ENCODE measurements around the gene VTI1A. TPM values are rescaled to one million over a fixed set of nuclear protein-coding genes. Genes with fewer than 3 reads are reported as not detected.
A peak's percentile ranks its signal among the peaks of the same experiment; 100 is the strongest.

The VTI1A gene
- total and polyA plus RNA-seq, 3 donors from 2014 or later, result 25.5 to 85.9 (median 63.4) TPM

- TF ChIP-seq POLR2A (IDR thresholded peaks at IDR 0.05), result no peak
- TF ChIP-seq CTCF (IDR thresholded peaks at IDR 0.05), result no peak
- Histone ChIP-seq H3K4me3 (no peak overlapping the region), H3K9me3 (no peaks in the 10 kb centered on the region), H3K27me3 (no peaks in the 10 kb centered on the region), H3K4me1 (no peaks in the 10 kb centered on the region), H3K36me3 (ENCODE audit: low read depth, missing control alignments) (no peaks in the 10 kb centered on the region), H3K27ac (no peak overlapping the region)
- intact Hi-C loops (cut with DNase I; ENCODE audit: low total_unique reads), result no loop called here
- no peak for DNase-seq
- WGBS, 2 donors, result 90 to 96% methylated on average over 1 of the region's 1 CpG
Measured at GRCh38 chr10:112680586-112680985, 233.6 kb downstream of the VTI1A start.

GRCh38 chr10:112687647-112688046, 240.6 kb downstream of the VTI1A start:
- Histone ChIP-seq H3K4me3 (no peak overlapping the region), H3K4me1 (no peaks in the 10 kb centered on the region), H3K27ac (no peak overlapping the region), H3K27me3 (no peaks in the 10 kb centered on the region), H3K36me3 (ENCODE audit: low read depth, missing control alignments) (no peaks in the 10 kb centered on the region), H3K9me3 (no peaks in the 10 kb centered on the region)
- TF ChIP-seq CTCF (IDR thresholded peaks at IDR 0.05) (no peak), POLR2A (IDR thresholded peaks at IDR 0.05) (no peak)
- DNase-seq, result peak; percentile 83
- WGBS, 2 donors, result 70 to 88% methylated on average over 4 of the region's 4 CpGs
- intact Hi-C loops (cut with DNase I; ENCODE audit: low total_unique reads), result no loop called here

- no peak overlapping the region for H3K4me3 ChIP-seq
- H3K27me3 ChIP-seq, result no peaks in the 10 kb centered on the region
- WGBS, 2 donors, result 52 to 61% methylated on average over 4 of the region's 4 CpGs
- no peaks in the 10 kb centered on the region for H3K36me3 ChIP-seq (ENCODE audit: low read depth, missing control alignments)
- intact Hi-C loops (cut with DNase I; ENCODE audit: low total_unique reads), result no loop called here
- H3K4me1 ChIP-seq, result no peaks in the 10 kb centered on the region
- H3K27ac ChIP-seq, result no peak overlapping the region
- no peak for TF ChIP-seq CTCF (IDR thresholded peaks at IDR 0.05)
- no peaks in the 10 kb centered on the region for H3K9me3 ChIP-seq
- no peak for DNase-seq
Measured at GRCh38 chr10:112689327-112690072, 242.5 kb downstream of the VTI1A start.

- Histone ChIP-seq H3K9me3 (no peaks in the 10 kb centered on the region), H3K4me1 (no peaks in the 10 kb centered on the region), H3K27ac (no peak overlapping the region), H3K27me3 (no peaks in the 10 kb centered on the region), H3K36me3 (ENCODE audit: low read depth, missing control alignments) (no peaks in the 10 kb centered on the region), H3K4me3 (no peak overlapping the region)
- intact Hi-C loops (cut with DNase I; ENCODE audit: low total_unique reads), result no loop called here
- no peak for TF ChIP-seq POLR2A (IDR thresholded peaks at IDR 0.05)
- TF ChIP-seq CTCF (IDR thresholded peaks at IDR 0.05), result no peak
- 94 to 95% methylated on average over 7 of the region's 7 CpGs for WGBS, 2 donors
- no peak for DNase-seq
Measured at GRCh38 chr10:112695539-112695938, 248.5 kb downstream of the VTI1A start.

GRCh38 chr10:112696592-112696991, 249.6 kb downstream of the VTI1A start:
- Histone ChIP-seq H3K36me3 (ENCODE audit: low read depth, missing control alignments) (no peaks in the 10 kb centered on the region), H3K9me3 (no peaks in the 10 kb centered on the region), H3K27me3 (no peaks in the 10 kb centered on the region), H3K27ac (no peak overlapping the region), H3K4me3 (no peak overlapping the region), H3K4me1 (no peaks in the 10 kb centered on the region)
- no peak for DNase-seq
- no peak for TF ChIP-seq POLR2A (IDR thresholded peaks at IDR 0.05)
- TF ChIP-seq CTCF (IDR thresholded peaks at IDR 0.05), result no peak
- WGBS, 2 donors, result 63 to 65% methylated on average over 2 of the region's 2 CpGs
- intact Hi-C loops (cut with DNase I; ENCODE audit: low total_unique reads), result no loop called here
